HL-60/S4 treated with phorbol 12-myristate 13-acetate at 8.2 ng/mL for 4 days and 3 days (cell line): Measurements from ENCODE around the gene P2RX1.
"Not testable (repeated sequence)": the region's sequence is repeated elsewhere in the genome, so short reads cannot be mapped to it uniquely, and the experiment has no call there.

Experiments
- in situ Hi-C: fragments of 300-500 bp; cut with MboI; formaldehyde crosslinking; loops from 2 replicates; pipeline ENCODE4 v1.15.0; 2022; ENCODE audit warnings: low sequenced_read_pairs

Gene P2RX1

DNA sequence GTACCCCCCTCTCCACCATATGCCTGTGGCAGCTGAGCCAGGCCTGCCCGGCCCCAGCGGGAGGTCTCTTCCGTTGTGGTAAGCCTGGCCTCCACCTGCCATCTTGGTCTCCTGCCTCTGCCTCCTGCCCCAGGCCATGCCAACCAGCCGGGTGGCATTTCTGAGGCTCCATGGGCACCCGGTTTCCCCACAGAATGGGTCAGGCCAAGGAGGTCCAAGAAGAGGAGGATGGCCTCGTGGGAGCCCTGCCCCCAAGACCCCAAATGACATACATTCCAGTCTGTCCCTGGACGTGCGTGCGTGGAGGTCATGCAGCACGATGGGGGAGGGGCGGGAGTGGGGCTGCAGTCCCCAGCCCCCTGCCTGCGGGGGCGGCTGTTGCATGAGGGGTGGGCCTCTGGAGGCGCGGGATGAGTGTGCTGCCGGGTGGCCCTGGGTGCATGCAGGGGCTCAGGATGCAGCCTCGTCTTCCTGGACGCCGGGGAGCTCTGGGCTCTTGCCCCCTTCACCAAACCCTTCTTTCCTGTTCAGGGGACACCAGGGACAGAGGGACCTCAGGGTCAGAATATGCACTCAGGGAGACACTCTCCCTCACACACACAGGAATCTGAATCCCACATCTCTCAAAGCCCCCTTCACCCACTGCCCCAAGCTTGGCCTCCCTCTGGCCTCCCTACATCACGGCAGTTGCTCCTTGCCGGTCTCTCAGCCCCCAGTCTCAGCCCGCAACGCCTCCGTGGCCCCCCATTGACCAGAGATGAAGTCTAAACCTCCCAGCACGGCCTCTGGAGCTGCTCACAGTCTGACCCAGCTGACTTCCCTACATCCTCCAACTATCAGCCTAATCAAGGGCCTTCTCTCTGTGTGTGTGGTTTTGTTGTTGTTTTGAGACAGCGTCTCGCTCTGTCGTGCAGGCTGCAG, 54.2 kb downstream of the P2RX1 start:
- in situ Hi-C loops = no loop called here

- in situ Hi-C loops = no loop called here
These were observed 55.1 kb downstream of the P2RX1 start for GRCh38 chr17:3860939-3861700.

DNA sequence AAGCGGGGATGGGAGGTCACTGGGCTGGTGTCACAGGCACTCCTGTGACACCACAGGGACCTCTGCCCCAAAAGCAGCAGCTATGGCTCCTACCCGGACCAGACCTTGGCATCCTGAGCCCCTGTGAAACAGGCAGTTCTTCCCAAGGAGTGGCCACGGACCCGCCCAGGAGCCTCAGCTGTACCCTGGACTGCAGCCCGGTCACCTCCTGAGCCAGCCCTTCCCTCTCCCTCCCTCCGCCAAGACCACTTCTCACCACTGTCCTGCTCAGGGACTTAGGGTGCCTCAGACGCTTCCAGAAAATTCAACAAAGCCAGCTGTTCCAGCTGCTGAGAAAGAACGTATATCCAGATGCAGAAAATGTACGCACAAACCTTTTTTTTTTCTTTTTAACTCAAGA, 56.3 kb downstream of the P2RX1 start:
- in situ Hi-C loops = no loop called here

GRCh38 chr17:3857261-3858105, 58.8 kb downstream of the P2RX1 start:
- in situ Hi-C loops = no loop called here

DNA sequence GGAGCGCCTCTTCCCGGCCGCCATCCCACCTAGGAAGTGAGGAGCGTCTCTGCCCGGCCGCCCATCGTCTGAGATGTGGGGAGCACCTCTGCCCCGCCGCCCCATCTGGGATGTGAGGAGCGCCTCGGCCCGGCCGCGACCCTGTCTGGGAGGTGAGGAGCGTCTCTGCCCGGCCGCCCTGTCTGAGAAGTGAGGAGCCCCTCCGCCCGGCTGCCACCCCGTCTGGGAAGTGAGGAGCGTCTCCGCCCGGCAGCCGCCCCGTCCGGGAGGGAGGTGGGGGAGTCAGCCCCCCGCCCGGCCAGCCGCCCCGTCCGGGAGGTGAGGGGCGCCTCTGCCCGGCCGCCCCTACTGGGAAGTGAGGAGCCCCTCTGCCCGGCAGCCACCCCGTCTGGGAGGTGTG, 62.1 kb downstream of the P2RX1 start:
- in situ Hi-C loops = not testable (repeated sequence)

DNA sequence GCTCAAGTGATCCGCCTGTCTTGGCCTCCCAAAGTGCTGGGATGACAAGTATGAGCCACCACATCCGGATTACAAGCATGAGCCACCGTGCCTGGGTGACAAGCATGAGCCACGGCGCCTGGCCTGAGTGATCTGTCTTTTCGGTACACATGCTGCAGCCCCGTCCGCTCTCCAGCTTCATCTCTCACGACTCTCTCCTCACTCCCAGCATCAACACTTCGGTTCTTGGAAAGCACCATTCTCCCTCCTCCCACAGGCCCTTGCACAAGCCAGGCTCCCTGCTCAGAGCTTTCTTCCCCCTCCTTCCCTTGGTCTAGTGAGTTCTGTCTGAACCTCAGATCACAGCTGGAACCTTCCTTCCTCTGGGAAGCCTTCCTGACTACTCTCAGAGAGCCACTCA, 63.7 kb downstream of the P2RX1 start:
- in situ Hi-C loops = no loop called here

- in situ Hi-C loops = no loop called here
These were observed 64.7 kb downstream of the P2RX1 start for GRCh38 chr17:3851461-3852100.

- in situ Hi-C loops = no loop called here
These were observed 67.9 kb downstream of the P2RX1 start for GRCh38 chr17:3848229-3848835.

GRCh38 chr17:3847165-3847670, 69.0 kb downstream of the P2RX1 start:
- in situ Hi-C loops = no loop called here
